IPS-NIHi7 (cell line): Measurements from ENCODE around the gene FBP2.

Experiments used
- DNase-seq: peaks from one replicate; pipeline ENCODE4 v3.0.0; 2012; ENCODE audit warnings: mixed read lengths; ENCODE audit errors: extremely low spot score

Gene FBP2

DNA sequence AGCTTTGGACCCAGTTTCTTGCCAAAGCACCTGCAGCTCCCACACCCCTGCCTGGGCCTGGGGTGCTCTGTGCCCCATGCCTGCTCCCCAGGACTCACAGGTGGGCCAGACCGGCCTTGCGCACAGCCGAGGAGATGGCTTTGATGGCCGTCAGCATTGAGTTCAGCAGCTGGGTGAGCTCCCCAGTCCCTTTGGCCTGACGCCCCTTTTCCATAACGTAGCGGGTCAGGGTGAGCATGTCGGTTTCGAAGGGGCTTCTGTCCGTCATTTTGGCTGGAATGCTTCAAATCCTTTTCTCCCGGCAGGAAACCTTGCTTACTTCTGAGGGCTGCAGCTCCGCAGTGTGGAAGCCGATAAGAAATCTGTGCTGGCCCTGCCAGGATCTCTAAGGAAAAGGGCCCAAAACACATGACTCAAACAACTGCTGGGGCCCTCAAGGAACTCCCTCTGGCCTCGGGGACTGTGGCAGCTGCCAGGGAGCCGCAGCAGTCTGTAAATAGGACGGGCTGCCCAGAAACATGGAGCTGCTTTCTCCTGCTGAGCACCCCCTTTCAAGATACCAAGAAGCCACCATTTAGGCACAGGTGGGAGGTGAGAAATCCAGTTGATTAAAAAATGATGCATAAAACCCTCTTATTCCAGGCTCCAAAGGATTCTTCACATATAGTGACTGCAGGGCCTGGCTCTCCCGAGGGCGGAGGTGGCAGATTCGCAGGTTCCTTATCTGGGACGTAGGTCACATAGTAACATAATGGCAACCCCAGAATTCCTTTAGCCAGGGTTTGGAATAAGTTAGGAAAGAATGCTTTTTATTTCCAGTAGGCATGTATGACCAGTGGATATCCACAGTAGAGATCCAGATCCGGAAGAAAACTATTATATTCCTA is at the start of gene FBP2:
Gene FBP2 (minus strand): TSS at position 366 of the 887 bp plus-strand sequence. CDS start 98 bp downstream, at position 268.
- DNase-seq = no peak

DNA sequence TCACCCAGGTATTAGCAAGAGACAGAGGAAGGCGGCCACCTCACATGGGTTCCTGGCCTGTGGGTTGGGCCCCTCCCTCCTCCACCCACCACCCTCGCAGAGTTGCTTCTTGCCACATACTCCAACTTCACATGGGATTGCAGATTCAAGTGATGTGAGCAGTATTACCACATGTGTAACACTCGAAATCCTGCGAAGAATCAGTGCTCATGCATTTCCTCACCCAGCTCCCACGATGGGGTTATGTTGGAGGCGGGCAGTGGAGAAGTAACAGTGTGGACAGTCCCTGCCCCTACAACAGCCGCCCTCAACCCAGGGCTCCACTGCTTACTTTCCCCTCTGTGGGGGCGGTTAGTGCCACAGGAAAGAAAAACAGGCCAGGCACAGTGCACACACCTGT is 49.6 kb upstream of the FBP2 start:
- no peak for DNase-seq

DNA sequence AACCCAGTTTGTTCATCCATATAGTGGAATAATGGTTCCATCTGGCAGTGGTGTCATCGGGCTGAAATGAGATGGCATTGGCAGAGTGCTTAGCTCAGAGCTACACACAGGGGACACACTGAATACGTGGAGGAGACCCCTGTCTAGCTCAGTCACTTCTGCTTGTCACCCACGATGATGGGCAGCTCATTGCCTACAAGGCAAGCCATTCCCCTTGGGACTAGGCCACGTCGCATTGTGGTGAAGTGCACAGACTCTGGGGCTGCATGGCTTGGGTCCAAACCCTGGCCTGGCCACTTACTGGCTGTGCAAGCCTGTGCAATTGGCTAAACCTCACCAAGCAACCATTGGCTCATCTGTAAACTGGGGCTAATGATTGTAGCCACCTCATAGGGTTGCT is 48.9 kb upstream of the FBP2 start:
- DNase-seq = no peak

DNA sequence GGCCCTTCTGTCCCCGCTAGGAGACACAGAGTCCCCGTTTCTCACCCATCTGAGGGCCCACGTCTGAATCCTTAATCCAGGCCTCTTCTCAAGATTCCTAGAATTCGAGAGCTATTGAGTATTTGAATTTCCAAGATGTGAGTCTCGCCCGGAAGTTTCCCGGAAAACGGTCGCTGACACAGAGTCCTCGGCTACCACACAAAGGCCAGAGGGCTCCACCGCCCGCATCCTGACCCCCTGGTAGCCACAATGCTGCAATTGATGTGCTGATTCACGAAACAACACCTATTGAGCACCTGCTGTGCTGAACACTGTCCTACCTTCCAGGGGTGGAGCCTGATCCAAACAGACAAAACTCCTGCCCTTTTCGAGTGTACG is 46.4 kb upstream of the FBP2 start:
- peak; percentile 69 for DNase-seq

DNA sequence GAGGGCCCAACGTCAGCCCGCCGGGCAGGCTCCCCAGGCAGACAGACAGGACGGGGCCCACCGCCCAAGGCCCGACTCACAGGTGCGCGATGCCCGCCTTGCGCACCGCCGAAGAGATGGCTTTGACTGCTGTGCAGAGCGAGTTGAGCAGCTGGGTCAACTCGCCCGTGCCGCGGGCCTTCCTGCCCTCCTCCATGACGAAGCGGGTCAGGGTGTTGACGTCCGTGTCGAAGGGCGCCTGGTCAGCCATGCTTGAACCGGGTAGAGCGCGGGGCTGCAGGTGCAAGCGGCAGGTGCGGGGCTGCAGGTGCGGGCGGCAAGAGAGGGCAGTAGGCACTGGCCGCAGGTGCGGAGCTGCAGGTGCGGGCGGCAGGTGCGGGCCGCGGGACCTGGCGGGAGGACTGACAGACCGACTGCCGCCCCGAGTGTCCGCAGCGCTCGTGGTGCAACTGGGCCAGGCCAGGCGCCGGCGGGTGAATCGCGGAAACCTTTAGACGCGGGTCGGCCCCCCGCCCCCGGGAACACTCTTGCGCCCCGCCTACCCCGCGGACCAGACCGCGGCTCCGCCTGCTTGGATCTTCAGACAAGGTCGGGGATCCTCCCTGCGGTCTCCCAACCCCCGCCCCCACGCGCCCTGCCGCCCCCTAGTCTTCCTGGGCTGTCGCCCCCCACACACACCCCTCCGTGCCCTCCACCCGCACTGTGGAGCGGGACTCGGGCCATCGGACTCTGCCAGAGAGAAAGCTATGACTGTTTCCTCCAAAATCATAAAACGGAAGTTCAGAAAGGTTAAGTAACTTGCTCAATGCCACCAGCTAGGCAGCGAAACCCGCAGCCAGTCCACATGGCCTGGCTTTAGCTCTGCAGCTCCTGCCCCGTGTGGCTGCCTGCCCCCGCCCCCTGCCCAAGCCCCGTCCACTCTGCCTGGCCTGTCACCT is 45.7 kb upstream of the FBP2 start, which contains the start of gene FBP1:
Gene FBP1 (minus strand): TSS at position 458 of the 938 bp plus-strand sequence. CDS start 208 bp downstream, at position 250.
- DNase-seq = peak; percentile 56

DNA sequence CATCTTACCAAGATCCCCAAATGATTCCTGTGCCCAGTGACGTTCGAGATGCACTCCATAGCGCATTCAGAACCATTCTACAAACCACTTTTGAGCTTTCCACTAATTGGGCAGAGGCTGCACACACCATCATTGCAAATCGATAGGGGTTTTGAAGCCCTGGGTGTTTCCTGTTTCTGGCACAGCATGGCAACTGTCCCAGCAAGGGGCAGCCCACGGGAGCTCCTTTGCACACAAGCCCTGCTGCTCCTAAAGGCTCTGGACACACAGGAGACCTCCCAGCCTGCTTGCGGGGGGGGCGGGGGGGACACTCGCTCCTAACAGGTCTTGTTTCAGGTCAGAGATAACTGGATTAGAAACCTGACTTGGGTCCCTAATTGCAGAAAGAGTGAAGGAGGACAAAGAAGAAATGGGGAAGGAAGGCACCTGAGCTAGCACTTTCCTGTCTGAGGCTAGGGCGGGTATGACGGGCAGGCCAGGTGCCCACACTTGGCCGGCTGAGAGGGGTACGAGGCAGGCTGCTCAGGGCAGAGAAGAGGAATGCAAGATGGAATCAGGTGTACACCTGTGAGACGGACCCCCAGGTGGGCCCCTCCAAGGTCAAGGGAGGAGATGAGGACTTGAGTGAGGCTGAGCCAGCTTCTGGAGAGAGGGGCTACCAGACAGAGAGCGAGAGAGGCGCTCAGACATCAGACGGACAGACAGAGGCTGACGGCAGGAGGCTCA is 44.9 kb upstream of the FBP2 start:
- DNase-seq = no peak

DNA sequence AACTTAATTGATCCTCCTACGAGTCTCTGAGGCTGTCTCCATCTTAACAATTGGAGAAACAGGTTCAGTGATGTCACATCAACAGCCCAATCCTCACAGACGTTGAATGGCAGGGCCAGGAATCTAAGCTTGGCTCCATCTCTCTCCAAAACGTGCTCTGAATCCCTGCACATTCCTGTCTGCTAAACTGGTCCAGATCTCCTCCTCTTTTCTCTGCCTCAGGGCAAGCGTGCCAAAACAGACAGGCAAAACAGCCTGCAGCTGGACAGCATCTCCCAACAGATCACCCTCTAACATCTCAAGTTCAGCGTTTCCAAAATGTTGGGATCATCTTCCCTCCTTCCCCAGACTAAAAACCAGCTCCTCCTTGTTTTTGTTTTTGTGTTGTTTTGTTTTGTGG is 39.1 kb upstream of the FBP2 start:
- no peak for DNase-seq

DNA sequence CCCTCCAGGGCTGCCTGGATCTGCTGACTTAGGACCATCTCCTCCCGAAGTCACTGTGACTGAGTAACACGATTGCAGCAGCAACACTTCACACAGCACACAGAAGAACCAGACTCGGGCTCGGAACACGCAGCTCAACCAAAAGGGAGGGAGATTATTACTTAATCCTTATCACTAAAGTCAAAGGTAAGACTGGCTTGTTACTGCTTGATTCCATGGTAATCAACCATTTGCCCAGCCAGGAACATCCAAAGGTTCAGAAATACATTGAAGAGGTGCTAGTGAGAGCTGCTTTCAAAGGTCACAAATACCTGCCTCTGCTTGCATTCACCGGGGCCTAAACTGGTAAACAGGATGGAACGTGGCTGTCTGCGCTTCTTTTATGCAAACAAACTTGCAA is 38.0 kb upstream of the FBP2 start:
- DNase-seq = no peak

DNA sequence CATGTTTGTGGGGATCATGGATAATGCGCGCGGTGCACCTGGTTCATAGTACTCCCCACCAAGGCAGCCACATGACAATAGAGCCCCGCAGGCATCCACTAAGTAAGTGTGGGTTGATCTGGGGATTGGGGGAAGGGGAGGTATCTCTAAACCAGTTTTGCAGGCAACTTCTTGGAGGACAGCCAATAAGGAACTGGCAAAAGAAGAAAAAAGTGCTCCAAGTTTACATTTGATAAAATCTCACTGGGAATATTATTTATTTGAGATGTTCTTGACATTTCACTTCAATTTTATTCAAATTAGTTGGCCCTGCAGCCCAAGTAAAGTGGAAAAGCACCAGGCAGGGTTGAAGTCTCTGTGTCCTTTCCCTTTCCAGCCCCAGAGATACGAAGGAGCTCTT is 37.2 kb upstream of the FBP2 start:
- no peak for DNase-seq

DNA sequence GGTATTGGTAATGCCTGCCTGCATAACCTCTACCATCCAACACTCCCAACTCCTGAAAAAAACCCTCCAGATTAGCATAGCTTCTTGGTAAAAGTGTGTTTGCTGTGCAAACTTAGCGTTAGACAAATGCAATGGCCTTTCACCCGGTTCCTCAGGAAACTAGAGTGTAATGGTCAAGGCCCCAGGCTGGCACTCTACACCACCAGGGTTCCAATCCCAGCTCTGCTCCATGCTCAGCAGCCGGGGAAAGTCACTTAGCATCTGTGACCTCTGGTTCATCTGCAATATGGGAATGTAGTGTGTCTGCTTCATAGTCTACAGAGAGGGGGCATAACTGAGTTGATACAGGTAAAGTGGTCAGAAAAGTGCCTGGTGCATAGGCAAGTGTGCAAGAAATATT is 36.7 kb upstream of the FBP2 start:
- no peak for DNase-seq

DNA sequence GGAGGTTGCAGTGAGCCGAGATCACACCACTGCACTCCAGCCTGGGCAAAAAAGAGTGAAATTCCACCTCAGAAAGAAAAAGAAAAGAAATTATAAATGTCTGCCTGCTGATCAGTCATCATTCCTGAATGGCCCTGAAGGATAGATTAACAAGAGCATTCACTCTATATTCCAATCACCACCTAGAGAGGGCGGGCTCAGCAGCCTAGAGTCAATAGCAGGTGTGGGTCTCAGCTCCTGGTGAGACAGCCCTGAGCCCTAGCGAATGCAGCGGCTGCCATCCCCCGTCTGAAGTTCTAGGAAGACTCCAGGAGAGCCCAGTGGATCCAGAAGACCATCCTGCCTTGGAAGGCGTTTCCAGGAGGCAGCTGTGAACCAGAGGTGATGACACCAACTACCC is 33.7 kb upstream of the FBP2 start:
- peak; percentile 48 for DNase-seq

DNA sequence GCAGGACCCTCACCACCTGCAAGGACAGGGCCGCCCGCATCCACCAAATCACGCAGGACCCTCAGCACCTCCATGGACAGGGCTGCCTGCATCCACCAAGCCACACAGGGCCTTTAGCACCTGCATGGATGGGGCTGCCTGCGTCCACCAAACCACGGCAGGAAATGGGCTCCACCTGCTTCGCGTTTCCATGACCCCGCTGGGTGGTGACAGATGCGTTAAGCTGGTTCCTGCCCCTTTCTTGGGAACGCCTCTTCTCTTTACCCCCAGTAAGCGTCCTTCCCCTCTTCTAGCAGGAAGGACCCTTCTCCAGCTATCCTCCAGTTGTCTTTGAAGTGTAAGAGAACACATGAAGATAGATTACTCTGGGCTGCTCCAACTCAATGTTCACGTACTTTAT is 32.2 kb upstream of the FBP2 start:
- no peak for DNase-seq

DNA sequence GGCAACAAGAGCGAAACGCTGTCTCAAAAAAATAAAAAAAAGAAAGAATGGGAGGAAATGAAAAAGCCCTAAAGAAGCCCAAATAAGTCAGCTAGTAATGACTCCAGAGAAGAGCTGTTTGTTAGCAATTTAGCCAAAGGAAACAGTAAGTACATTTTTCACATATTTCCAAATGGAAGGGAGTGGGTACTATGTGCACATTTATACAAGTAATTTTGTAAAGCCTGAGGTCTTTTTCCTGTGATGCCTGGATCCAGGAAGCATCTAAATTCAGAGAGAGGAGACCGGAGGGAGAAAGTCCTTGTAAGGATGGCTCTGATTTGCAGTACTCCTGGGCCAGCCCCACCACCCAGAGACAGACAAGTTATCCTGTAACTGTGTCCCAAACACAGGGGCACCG is 31.0 kb upstream of the FBP2 start:
- DNase-seq = no peak

DNA sequence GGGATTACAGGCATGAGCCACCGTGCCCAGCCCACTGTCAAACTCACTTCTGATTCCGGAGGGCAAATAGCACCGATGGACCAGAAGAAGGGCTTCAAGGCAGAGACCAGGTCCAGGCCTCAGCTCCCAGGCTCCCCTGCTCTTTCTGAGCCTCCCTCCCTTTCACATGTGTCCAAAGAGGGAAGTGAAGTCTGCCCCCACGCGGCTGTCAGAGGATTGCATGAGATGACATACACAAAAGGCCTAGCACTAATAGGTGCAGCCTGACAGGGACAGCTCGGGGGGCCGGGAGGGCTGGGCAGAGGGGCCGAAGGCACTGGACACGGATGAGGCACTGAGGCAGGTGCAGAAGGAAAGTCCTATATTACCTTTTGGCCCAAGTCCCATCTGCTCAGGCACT is 29.6 kb upstream of the FBP2 start:
- peak; percentile 79 for DNase-seq

DNA sequence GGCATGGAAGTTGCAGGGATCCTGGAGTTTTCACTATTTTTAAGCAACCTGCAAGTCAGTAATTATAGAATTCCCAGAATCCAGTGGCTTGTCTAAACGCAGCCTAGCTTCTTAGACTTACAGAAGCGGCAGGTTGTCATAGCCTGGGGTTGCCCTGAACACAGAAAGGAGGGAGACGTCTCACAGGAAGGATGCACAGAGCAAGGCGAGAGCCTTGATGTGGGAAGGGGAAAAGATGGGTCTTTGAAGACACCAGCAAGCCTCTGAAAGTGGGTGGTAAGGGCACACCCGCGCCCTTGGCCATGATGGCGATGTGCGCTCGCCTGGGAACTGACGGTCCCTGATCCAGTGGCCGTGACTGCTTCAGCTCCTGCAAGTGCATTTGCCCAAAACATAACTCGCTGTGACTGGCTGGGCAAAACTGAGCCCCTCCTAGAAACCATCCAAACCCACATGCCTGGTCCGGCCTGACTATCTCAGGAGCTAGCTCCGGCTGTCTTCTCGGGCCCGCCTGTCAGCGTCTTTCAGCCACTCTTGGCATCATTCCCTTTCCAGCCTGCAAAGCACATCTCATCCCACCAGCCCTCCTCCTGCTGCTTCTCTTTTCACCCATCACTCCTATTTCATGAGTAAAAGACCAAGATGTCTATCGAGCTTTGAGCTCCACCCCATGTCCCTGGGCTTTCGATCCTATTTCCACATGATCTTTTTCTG is 28.6 kb upstream of the FBP2 start:
- DNase-seq = no peak

DNA sequence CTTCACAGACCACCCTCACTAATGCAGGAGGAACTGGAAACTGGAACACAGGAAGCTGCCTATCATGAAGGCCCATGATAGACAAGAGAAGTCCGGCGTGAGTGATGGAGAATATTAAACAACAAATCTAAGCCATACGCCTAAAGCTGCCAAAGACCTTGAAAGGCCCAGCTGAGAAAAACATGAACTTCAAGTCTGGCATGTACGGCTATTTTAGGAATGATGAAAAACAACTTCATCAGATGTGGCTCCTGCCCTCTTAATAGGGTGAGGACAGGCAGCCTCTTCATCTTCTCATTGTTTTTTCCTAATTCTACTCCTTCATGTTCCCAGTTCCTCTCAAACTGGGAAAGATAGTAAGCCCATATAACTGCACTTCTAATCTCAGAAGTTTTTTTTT is 25.4 kb upstream of the FBP2 start:
- no peak for DNase-seq

DNA sequence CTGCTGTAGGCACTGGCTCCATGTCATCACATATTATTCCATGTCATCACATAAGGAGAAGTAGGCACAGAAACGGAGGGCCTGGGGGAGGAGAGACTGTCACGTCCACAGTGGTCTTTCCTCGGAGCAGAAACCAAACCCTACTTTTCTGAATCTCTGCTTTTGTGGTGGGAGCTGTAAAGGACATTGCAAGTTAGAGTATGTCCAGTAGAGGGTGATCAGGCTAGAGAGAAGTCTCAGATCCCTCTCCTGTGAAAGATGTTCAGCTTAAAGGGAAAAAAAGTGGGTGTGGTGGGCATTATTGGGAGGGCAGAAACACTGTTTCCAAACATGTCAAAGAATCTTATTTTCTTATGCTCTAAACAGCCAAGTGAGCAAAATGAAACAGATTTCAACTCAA is 19.4 kb upstream of the FBP2 start:
- DNase-seq = no peak

DNA sequence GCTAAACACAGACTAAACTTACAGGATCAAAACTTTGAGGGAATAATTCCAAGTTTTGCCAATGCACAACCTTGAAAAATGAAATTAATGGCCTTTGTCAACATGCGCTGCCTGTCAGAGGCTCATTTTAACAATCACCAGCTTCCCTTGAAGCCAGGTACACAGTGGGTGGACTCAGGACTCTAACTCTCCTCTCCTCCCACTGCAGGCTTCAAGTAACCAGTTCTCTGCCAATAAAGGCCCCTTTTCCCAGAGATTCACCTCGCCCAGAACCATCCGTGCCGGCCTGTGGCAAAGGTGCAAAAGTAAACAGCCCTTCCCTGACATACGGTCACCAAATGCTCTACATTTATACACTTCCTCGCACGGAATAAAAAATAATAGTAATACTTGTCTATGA is 18.4 kb upstream of the FBP2 start:
- DNase-seq = no peak

DNA sequence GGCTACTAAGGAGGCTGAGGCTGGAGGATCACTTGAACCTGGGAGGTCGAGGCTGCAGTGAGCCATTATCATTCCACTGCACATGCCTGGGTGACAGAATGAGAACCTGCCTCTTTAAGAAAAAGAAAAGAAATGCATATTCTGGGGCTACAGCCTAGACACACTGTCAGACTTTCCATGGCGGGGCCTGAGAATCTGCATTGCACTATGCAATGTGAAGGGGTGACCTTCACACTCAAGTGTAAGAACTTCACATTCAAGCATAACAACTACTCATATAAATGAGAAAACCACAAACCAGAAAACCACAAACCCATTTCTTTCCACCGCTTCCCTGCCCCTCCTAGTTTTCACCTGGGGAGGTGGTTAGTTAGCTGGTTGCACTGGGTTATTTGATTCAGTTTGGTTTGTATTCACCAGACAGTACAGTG is 18.0 kb upstream of the FBP2 start:
- no peak for DNase-seq

DNA sequence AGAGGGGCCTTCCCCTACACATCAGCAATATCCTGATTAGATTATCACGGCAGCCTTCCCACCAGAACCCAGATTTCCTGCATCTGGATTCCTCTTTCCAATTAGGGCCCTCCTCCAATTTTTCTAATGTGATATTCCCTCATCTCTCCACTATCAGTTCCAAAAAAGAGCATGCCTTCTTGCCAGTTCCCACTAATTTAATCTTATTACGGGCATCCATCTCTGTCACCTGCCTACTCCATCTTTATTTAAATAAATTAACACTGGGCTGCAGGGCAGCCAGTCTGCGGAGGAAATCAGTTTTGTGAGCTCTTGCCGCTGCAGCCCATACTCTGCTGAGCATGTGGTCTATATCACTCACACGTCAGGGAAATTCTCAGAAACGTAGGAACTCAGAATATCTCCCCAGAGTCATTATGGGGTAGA is 16.6 kb upstream of the FBP2 start:
- no peak for DNase-seq

DNA sequence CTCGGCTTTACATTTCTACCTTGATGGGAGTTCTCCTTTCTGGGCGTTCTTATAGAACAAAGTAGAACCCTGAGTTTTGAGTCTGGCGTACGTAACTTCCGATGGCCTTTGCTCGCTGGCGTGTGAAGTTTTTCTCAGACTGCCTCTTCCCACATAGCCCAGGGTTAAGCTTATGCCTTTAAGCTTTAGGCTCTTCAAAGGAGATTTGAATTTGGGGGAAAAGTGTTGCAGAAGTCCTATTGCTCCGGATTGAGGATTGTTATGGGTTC is 13.7 kb upstream of the FBP2 start:
- no peak for DNase-seq
